NCI-H187 treated with DMSO at 0.1 percent for 48 hours (cell line): ENCODE data around the gene ADNP2.

Experiments used
- DNase-seq: peaks from one replicate; lab custom pipeline; 2025; lab: John Stamatoyannopoulos, UW

Gene ADNP2

DNA sequence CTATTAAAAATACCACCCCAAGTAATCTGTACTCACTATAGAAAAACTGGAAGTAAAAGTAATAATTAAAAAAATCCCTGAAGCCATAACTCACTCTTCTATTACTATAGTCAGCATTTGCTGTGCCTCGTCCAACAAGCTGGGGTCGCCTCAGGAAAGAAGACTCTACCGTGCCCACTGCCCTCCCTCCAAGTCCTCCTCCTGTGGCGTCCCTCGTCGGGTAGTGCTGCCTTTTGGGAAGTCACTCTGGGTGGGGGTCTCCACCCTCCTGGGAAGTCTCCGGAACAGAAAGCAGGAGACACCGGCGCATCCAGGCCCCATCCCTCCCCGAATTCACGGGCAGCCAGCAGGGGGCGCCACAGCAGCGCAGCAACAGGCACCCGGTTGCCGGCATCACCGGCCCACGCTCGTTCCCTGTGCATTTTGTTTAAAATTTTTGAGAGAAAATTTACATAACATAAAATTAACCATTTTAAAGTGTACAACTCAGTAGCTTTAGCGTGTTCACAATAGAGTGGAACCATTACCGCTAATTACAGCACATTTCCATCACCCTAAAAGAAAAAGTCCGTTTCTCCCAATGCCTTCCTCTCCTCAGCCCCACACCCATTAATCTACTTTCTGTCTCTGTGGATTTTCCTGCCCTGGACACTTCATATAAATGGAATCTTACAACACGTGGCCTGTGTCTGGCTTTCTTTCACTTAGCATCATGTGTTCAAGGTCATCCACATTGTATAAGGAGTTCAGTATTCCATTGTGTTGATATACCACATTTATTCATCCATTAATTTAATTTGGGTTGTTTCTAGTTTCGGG, 62.2 kb downstream of the ADNP2 start:
- DNase-seq, result no peak

DNA sequence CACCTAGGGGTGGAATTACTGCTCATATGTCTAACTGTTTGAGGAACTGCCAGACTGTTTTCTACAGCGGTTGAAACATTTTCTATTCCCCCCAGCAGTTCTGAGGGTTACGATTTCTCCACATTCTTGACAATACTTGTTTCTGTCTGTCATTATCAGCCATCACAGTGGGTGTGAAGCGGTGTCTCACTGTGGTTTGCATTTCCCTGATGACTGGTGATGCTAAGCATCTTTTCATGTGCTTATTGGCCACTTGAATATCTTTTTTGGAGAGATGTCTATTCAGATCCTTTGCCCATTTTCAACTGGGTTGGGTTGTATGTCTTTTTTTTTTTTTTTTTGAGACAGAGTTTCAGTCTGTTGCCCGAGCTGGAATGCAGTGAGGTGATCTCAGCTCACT, 63.0 kb downstream of the ADNP2 start:
- no peak for DNase-seq

DNA sequence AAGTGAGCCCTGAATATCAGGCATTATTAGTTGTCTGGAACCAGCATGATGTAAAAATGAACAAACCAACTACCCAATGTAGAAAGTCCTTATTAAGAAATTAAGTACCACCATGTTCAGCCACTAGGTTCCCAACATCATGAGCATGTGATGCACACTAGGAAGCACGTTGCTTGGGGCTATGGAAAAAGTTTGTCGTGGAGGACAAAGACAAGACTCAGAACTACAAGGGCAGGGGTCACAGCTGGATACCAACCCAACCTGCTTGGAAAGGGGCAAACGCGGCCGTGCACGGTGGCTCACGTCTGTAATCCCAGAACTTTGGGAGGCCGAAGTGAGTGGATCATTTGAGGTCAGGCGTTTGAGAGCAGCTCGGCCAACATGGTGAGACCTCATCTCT, 64.0 kb downstream of the ADNP2 start:
- no peak for DNase-seq

- DNase-seq, result no peak
Measured at GRCh38 chr18:80175451-80176204, 66.6 kb downstream of the ADNP2 start.

- no peak for DNase-seq
Measured at GRCh38 chr18:80176334-80177073, 67.4 kb downstream of the ADNP2 start.

GRCh38 chr18:80177128-80177527, 68.1 kb downstream of the ADNP2 start:
- DNase-seq, result no peak

DNA sequence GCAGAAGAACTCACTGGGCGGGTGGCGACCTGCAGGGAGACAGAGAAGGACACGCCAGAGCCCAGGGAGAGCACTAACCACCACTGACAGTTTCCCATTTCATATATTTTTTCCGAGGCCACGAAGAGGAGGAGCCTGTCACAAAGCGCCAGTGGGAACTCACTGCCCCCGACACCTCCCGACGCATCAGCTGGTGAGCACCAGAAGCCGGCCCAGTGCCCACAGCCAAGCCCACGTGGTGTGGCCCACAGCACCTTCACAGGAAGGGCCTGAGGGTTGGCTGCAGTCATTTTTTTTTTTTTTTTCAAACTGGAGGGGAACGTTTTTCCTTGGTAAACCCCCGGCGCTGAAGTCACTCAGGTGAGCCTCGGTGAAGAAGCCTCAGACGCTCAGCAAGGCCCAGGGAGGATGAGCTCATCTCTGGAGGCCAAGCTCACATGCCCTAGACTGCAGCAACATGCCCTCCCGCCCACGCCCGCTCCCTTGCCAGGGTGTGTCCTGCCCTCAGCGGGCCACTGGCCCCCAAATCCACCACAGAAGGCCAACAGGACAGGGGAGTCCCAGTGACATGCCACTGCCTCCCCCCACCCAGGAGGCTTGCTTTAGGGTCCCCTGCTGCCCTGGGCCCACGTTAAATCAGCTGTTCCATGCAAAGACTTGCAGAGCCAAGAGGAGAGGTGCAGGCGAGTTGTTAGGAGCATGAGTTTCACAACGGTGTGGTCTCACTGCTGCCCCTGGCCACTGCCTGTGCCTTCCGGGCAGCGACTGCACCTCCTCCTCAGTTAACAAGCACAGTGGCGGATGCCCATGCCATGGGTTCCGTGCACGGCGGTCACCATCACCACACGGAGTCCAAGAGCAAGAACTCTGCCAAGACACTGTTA, 70.1 kb downstream of the ADNP2 start:
- DNase-seq, result no peak

GRCh38 chr18:80179857-80180558, 70.9 kb downstream of the ADNP2 start:
- DNase-seq, result no peak

GRCh38 chr18:80180778-80181564, 71.9 kb downstream of the ADNP2 start:
- DNase-seq, result no peak

DNA sequence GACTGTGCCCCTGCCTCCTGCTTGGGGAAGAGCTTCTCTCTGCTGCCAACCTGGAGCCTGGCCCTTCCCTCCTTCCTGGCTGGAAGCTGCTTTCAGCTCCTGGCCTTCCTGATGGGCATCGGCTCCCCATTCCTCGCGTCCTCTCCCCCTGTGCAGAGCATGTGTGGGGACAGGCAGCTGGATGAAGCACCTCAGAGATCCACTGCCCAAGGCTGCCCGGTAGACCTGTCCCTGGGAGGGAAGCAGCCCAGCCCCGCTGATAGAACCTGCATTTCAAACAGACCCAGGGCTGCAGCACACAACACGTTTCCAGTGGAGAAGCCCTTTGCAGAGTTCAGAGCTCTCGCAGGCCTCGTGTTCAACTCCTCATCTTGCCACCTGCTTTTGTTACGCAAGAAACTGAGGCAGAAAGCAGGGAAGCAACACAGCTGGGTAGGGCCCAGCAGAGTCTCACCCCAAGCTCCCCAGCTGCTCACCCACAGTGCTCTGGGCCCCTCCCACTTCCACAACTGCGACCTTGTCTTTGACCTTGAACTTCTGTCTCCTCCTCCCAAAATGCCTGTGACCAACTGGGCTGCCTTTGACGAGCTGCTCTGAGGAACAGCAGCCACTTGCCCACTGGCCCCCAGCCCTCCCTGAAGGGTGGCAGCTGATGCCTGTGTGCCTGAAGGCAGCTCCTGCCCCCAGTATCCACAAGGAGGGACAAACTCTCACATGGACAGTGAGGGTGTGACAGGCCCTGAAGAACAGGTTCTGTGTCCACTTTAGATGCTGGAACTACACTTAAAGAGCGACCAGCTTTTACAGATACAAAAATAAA, 72.8 kb downstream of the ADNP2 start:
- DNase-seq, result no peak

- no peak for DNase-seq
Measured at GRCh38 chr18:80182855-80183254, 73.8 kb downstream of the ADNP2 start.

DNA sequence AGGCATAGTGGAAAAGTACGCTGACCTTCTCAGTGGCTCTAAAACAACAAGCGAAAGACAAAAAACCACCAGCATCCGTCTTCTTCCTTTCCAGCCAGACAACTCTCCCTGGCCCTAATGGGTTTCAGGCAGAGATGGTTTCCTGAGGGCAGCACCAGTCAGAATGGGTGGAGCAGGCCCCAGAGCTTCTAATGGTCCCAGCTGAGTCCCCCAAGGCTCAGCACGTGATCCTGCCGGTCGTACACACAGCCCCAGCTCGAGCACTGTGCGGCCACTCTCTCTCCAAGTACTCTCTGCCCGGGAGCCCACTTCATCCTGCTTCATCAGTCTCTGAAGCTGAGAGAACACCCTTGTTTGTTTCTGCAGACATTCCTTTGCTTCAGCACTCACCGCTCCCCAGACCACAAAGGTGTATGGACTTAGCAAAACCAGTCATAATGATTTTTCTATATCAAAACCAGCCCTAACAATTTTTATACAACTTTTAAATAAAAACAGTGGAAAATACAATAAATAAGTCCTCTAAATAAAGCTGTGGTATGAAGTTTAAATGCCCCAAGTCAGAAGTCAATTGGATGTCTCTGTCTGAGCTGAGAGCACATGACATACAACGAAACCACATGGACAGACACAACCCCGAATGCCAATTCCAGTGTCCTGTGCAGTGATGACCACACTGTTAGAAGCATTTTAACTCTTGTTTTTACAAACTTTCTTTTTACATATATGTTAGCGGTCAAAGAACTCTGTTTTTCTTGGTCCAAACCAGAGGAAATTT, 74.4 kb downstream of the ADNP2 start:
- DNase-seq, result no peak

DNA sequence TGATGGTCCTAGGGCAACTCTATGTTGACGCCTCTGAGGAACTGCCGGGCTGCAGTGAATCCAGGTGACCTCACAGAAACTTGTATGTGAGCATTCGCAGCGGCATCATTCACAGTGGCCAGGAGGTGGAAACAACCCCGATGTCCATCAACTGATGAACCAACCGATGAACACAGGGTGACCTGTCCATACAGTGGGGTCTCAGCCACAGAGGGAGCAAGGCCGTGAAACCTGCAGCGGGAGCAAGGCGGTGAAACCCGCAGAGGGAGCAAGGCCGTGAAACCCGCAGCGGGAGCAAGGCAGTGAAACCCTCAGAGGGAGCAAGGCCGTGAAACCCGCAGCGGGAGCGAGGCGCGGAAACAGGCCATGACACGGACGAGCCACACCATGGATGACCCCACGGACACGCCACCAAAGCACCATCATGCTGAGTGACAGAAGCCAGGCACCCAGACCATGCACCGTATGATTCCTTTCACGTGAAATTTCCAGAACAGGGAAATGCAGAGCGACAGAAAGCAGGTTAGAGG, 75.2 kb downstream of the ADNP2 start:
- no peak for DNase-seq

DNA sequence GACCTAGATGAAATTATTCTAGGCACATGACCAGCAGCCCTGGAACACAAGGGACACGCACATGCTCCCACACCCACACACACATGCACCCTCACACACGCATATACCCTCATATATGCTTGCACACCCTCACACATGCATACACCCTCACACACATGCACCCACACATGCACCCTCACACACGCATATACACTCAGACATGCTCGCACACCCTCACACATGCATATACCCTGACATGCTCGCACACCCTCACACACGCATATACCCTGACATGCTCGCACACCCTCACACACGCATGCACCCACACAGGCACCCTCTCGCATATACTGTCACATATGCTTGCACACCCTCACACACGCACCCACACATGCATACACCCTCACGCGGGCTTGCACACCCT, 76.5 kb downstream of the ADNP2 start:
- no peak for DNase-seq

DNA sequence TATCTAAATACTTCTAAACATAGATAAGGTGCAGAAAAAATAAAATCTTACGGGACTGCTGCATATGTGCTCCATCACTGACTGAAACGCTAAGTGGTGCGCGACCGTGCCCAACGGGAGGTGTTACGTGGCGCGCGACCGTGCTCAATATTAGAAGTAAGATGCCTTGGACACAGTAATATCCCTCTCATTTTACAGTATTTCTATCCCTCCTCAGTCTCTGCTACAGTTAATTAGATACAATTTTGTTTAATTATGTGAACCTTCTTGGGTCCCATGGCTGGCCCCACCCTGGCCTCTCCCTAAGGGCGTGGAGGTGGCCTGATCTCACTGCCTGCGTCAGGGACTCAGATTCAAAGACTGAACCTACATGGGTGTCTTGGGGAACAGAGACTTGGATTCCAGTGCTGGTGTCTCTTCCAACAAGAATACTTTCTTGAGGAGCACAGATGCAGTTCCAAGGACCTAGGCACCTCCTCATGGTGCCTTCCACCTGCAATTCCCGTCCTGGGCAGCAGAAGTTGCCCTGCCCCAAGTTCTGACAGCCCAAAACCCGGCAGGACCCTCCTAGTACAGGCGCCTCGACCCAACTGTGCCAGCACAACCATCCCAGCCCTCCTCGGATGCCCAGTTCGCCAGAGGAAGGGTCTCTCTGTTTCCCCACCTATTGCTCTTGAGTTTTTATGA, 79.0 kb downstream of the ADNP2 start:
- DNase-seq, result no peak

DNA sequence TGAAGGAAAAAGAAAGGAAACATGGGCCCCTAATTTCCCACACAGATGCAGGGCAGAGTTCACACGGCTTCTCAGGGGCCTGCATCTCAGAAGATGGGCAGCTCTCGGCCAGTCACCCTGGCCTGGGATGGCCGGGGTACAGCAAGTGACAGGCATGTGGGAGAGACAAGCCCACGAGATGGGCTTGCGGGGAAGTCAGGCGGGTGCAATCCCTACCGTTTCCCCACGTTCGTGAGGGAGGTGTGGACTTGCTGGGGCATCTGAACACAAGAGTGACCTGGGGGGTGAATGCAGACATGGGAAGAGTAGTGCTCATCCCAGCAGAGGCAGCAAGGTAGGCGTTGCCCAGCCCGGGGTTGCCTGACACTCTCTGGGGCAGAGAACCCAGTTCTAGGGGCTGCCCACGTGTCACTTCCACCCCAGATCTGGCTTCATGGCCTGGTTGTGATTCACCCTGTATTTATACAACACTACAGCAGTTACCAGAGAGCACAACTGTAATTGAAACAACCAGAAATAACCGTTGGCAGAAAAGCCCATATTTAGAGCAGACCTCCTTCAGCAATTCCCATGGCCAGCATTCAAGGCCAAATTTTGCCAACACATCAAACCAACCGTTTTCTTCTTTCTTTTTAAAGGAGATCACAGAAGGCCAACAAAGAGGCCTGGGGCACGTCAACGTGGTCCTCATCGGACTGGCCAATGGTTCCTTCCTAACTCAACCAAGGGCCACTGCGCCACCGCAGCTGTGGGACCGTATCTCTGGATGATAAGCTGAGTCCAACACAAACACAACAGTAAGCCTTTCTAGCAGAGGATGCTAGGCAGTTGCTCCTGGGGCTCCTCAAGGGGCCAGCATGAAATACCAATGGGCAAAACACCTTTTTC, 79.8 kb downstream of the ADNP2 start:
- DNase-seq, result no peak

- DNase-seq, result no peak
Measured at GRCh38 chr18:80189531-80189865, 80.4 kb downstream of the ADNP2 start.
